ENCODE results near the gene RPLP2. TPM values are rescaled to one million over a fixed set of nuclear protein-coding genes. Genes with fewer than 3 reads are reported as not detected.
A peak's percentile ranks its signal among the peaks of the same experiment; 100 is the strongest.

Gene RPLP2
- polyA plus RNA-seq, 1 donor (not counting 4 experiments of a cell fraction or from before 2014, with no cell fraction given): 632 TPM

GRCh38 chr11:827897-828192, 18.1 kb downstream of the RPLP2 start, which contains the start of gene CRACR2B:
Gene CRACR2B (plus strand): TSS chr11:827919. CDS start chr11:828608, 689 bp downstream.
- Histone ChIP-seq H3K79me2 (ENCODE audit: control insufficient read depth, insufficient read depth, low read length) (no peaks in the 10 kb centered on the region), H3K4me1 (ENCODE audit: control insufficient read depth, extremely low read depth, insufficient read depth, low read length) (peaks cover 32% of the 10 kb centered on the region), H4K20me1 (ENCODE audit: control insufficient read depth, extremely low read depth, insufficient read depth, low read length) (no peaks in the 10 kb centered on the region), H2AFZ (ENCODE audit: control insufficient read depth, low read length) (no peak within 1 kb of the TSS), H3K27ac (ENCODE audit: control insufficient read depth, insufficient read depth, low read length) (no peak within 1 kb of the TSS), H3K4me3 (ENCODE audit: control insufficient read depth in 2 of 3, extremely low read depth in 1 of 3, insufficient read depth in 2 of 3, low read depth in 1 of 3, low read length in 3 of 3) (peak within 1 kb of the TSS in 2 of 3 experiments; percentile 29 to 34), H3K9me3 (ENCODE audit: control insufficient read depth, low read depth, low read length) (no peaks in the 10 kb centered on the region), H3K9me1 (ENCODE audit: control insufficient read depth, extremely low read depth, insufficient read depth, low read length) (no peaks in the 10 kb centered on the region), H3K27me3 (ENCODE audit: control insufficient read depth, extremely low read depth, insufficient read depth, low read length) (peaks cover 50% of the 10 kb centered on the region), H3K9ac (ENCODE audit: control insufficient read depth, extremely low read depth, insufficient read depth, low read length) (no peak within 1 kb of the TSS), H3K36me3 (ENCODE audit: control insufficient read depth in 2 of 2, extremely low read depth in 1 of 2, insufficient read depth in 2 of 2, low read length in 2 of 2) (peaks cover 0 to 4% of the 10 kb centered on the region in 2 experiments), H3K4me2 (ENCODE audit: control insufficient read depth, extremely low read depth, insufficient read depth, low read depth, low read length) (peak within 1 kb of the TSS; percentile 60)
- dilution Hi-C loops (cut with MboI; ENCODE audit: extremely low pct_ligation_motif_present, low sequenced_read_pairs): no loop called here
- no peak for DNase-seq (ENCODE audit: low read depth, low spot score)
- FAIRE-seq: no peak
- TF ChIP-seq, protein P1, sequence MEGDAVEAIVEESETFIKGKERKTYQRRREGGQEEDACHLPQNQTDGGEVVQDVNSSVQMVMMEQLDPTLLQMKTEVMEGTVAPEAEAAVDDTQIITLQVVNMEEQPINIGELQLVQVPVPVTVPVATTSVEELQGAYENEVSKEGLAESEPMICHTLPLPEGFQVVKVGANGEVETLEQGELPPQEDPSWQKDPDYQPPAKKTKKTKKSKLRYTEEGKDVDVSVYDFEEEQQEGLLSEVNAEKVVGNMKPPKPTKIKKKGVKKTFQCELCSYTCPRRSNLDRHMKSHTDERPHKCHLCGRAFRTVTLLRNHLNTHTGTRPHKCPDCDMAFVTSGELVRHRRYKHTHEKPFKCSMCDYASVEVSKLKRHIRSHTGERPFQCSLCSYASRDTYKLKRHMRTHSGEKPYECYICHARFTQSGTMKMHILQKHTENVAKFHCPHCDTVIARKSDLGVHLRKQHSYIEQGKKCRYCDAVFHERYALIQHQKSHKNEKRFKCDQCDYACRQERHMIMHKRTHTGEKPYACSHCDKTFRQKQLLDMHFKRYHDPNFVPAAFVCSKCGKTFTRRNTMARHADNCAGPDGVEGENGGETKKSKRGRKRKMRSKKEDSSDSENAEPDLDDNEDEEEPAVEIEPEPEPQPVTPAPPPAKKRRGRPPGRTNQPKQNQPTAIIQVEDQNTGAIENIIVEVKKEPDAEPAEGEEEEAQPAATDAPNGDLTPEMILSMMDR (optimal IDR thresholded peaks at IDR 0.05 in 1 of 3, IDR thresholded peaks at IDR 0.05 in 1 of 3, conservative IDR thresholded peaks at IDR 0.05 in 1 of 3; ENCODE audit: extremely low read depth in 1 of 3, insufficient read depth in 2 of 3, low read length in 3 of 3): no peak
- peak; percentile 9 for TF ChIP-seq EZH2 (IDR thresholded peaks at IDR 0.05; ENCODE audit: low read length)

GRCh38 chr11:828506-829175, 18.9 kb downstream of the RPLP2 start:
- dilution Hi-C loops (cut with MboI; ENCODE audit: extremely low pct_ligation_motif_present, low sequenced_read_pairs): no loop called here
- Histone ChIP-seq H3K27me3 (ENCODE audit: control insufficient read depth, extremely low read depth, insufficient read depth, low read length) (peaks cover 50% of the 10 kb centered on the region), H3K27ac (ENCODE audit: control insufficient read depth, insufficient read depth, low read length) (no peak overlapping the region), H3K4me3 (ENCODE audit: control insufficient read depth in 2 of 3, extremely low read depth in 1 of 3, insufficient read depth in 2 of 3, low read depth in 1 of 3, low read length in 3 of 3) (no peak overlapping the region), H3K9me3 (ENCODE audit: control insufficient read depth, low read depth, low read length) (no peaks in the 10 kb centered on the region), H3K9me1 (ENCODE audit: control insufficient read depth, extremely low read depth, insufficient read depth, low read length) (no peaks in the 10 kb centered on the region), H3K4me1 (ENCODE audit: control insufficient read depth, extremely low read depth, insufficient read depth, low read length) (peaks cover 32% of the 10 kb centered on the region), H3K9ac (ENCODE audit: control insufficient read depth, extremely low read depth, insufficient read depth, low read length) (no peak overlapping the region), H3K79me2 (ENCODE audit: control insufficient read depth, insufficient read depth, low read length) (peaks cover 6% of the 10 kb centered on the region), H3K4me2 (ENCODE audit: control insufficient read depth, extremely low read depth, insufficient read depth, low read depth, low read length) (no peak overlapping the region), H2AFZ (ENCODE audit: control insufficient read depth, low read length) (no peak overlapping the region), H3K36me3 (ENCODE audit: control insufficient read depth in 2 of 2, extremely low read depth in 1 of 2, insufficient read depth in 2 of 2, low read length in 2 of 2) (peaks cover 0 to 4% of the 10 kb centered on the region in 2 experiments), H4K20me1 (ENCODE audit: control insufficient read depth, extremely low read depth, insufficient read depth, low read length) (no peaks in the 10 kb centered on the region)
- TF ChIP-seq, protein P1 (optimal IDR thresholded peaks at IDR 0.05 in 1 of 3, IDR thresholded peaks at IDR 0.05 in 1 of 3, conservative IDR thresholded peaks at IDR 0.05 in 1 of 3; ENCODE audit: extremely low read depth in 1 of 3, insufficient read depth in 2 of 3, low read length in 3 of 3): no peak
- DNase-seq (ENCODE audit: low read depth, low spot score): no peak
- no peak for FAIRE-seq
